Activated CD8-positive, alpha-beta memory T cell treated with anti-CD3 and anti-CD28 coated beads, Interleukin-2, amount 50 U/mL, for 1 hour (primary cell): ENCODE measurements around the gene RASAL2.

Source experiments
- DNase-seq: peaks from one replicate; pipeline ENCODE4 v3.0.0-alpha.2; 2020; ENCODE audit errors: extremely low read depth

RASAL2 gene

DNA sequence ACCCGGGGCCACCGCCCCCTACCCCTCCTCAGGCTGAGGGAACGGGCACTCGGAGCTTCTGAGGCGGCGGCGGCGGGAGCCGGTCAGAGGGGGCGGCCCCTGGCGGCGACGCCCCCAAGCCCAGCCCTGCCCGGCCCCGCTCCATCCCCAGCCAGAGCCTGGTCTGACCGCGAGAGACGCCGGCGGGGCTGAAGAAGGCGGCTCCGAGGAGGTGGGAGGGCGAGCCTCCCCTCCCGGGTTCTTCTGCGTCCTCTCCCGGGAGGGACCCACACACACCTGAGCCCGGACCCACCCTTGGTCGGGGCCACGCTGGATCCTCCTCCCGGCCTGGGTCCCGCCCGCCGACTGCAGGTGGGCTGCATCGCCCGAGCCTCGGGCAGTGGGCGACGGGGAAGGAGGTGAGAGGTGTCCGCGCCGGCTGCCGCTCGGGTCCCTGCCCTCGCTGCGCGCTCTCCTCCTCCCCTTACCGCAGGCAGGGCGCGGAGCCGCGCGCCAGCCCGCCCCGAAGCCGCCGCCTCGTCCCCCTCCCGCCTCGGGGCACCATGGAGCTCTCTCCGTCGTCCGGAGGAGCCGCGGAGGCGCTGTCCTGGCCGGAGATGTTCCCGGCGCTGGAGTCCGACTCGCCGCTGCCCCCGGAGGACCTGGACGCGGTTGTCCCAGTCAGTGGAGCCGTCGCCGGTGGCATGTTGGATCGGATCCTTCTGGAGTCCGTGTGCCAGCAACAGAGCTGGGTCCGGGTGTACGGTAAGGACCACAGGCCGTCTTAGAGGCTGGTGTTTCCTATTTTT is at the start of gene RASAL2:
Gene RASAL2, plus strand, starts transcription at position 154 of the 788 bp plus-strand sequence. Its CDS starts 389 bp downstream, at position 543.
- DNase-seq = no peak

GRCh38 chr1:178046591-178047270 is 47.2 kb upstream of the RASAL2 start:
- DNase-seq = no peak

DNA sequence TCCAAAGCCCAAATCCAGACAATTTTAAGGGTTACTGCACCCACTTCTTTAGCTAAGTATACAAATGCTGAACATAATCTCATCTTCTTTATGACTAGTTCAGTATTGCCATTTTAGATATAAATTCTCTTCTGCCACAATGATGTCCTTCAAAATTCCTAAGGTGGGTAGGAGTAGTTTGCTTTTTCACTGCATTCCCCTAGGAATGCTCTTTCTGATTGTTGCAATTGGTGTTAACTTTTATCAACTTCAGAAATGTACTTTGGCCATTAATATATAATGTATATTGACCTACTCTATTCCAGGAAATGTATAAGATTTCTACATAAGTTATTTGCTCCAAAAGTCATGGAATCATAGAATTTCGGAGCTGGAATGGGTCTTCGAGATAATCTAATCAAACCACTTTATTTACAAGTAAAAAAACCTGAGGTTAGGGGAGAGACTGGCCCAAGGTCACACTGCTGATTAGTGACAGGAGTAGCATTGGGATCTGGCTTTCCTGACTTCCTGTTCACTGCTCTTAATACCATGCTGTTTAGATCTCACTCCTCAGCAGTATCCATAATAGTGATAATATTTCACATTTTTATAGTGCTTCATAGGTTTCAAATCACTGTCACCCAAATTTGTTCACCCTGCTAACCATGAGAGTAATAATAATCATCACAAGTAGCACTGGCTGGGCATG is 46.4 kb upstream of the RASAL2 start:
- no peak for DNase-seq

DNA sequence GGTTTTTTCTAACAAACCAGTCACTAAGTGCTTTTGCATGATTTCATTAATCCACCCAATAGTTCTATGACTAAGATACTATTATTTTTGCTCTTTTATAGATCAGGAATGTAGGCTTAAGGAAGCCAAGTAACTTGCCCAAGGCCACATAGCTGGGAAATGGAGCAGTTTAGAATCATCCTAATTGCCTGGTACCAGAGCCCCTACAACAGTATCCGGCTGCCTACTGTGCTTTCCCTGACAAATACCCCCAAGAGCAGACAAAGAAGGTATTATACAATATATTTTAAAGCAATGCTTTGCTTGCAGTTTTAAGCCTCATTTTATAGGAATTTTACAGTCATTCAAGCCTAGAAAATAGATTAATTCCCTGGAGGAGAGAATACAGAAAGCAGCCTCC is 45.5 kb upstream of the RASAL2 start:
- no peak for DNase-seq

- no peak for DNase-seq
These were observed 45.0 kb upstream of the RASAL2 start for GRCh38 chr1:178048883-178049282.

GRCh38 chr1:178050084-178050483 is 43.8 kb upstream of the RASAL2 start:
- DNase-seq = no peak

- no peak for DNase-seq
These were observed 42.8 kb upstream of the RASAL2 start for GRCh38 chr1:178051071-178051470.

- no peak for DNase-seq
These were observed 41.0 kb upstream of the RASAL2 start for GRCh38 chr1:178052650-178053461.

DNA sequence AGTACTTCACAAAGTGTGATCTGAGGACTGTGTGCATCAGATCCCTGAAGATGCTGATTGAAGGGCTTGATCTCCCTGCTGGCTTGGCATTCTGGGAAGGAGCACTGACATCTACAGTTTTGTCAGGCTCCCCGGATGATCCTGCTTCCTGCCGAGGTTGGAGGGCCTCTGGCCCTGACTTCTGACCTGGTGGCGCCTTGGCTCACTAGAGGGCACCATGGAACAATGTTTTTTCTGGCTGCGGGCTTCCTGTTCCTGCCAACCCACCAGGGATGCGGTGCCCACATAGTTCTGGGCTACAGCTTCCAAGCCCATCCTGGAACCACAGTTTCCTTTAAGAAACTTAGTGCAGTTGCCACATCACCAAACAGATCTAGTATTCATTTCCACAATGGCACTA is 38.8 kb upstream of the RASAL2 start:
- DNase-seq = no peak

DNA sequence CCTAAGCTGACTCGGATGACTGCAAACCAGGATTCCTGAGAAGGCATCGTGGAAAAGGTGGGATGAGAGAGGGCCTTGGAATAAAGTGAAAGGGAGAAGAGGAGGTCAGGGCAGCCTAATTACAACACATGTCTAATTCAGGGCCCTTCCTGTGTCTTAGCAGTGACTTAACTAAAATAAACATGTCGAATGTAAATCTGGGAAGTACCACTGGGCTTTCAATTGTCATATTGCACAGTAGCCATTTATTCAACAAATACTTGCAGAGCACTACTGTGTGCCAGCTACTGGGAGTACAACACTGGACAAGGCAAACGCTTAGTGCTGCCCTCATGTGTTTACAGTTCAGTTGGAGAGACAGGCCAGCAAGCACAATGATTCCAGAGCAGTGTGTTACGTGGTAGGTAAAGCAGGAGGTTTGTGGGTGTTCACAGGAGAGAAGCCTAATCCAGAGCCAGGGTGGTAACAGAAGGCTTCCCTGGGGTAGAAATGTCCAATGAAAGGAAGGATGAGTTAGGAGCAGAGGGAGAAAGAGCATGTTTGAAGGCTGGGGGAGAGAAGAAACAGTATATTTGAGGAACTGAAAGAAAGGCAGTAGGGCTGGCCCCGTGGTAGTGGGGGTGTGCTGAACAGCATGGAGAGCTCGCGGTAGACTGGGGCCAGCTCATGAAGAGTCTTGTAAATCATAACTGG is 38.0 kb upstream of the RASAL2 start:
- DNase-seq = no peak

- no peak for DNase-seq
These were observed 36.7 kb upstream of the RASAL2 start for GRCh38 chr1:178057141-178057765.

GRCh38 chr1:178057912-178058534 is 35.9 kb upstream of the RASAL2 start:
- DNase-seq = no peak

DNA sequence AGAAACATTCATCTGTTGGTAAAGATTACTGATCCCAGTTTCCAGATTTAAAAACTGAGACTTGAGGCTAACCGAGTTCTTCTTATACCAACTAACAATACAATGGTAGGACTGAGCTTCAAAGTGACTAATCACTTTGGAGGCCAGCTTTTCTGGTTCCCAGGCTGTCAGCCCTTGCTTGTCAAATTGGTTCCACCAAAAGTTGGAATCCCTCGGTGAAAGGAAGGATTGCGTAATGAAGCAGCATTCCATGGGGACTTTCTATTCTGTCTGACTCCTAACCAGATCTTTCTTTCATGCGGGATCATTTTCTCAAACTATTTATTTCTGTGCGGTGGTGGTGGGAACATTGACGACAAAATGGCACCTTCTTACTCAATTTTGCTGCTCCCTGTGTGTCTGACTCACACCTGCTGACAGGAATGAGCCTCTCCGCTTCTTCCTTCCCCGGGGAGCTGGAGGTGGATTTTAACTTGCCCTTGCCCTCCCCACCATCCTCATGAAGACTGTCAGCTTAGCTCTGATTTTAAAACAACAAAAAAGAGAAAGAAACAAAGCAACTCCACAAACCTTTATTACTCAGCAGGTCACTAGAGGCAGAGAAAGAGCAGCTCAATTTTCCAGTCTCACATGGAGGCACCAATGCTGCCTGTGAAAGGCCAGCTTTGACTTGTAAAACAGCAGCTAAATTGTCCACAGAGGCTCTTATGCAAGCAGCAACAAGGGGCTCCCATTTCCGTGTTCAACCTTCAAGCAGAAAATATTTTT is 32.9 kb upstream of the RASAL2 start:
- DNase-seq = no peak

DNA sequence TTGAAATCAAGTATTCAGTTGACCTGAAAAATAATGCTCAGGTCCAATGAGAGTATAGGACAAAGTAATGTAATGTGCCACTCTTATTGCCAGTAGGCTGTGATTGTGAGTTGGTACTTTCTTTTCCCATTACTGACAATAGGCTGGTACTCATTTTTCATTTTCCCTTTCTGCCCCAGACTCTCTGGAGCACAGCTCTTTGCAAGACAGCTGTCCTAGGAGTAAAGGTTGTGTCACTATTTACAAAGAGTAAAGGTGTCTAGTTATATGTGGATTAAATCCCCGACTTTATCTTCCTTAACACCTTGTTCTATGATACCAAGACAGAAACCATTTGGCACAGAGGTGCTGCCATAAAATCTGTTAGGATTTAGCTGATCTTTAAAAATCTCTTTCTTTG is 32.3 kb upstream of the RASAL2 start:
- DNase-seq = no peak

- no peak for DNase-seq
These were observed 29.6 kb upstream of the RASAL2 start for GRCh38 chr1:178064191-178064821.

GRCh38 chr1:178065250-178065649 is 28.7 kb upstream of the RASAL2 start:
- DNase-seq = no peak

DNA sequence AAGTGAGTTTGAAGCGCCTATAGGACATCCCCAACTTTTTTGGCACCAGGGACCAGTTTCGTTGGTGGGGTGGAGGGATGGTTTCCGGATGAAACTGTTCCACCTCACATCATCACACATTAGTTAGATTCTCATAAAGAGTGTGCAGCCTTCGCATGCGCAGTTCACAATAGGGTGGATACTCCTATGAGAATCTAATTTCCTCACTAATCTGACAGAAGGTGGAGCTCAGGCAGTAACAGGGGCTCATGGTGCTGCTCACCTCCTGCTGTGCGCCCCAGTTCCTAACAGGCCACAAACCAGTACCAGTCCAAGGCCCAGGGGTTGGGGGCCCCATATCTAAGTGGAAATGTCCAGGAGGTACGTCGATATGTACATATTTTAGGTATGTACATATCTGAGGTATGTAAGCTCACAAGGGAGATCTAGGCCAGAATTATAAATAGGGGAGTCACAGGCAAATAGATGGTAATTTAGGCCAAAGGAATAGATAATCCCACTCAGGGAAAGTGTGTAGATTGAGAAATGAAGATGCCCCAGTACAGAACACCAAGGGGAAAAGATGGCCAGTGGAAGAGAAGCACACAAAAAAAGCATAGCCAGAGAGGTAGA is 27.5 kb upstream of the RASAL2 start:
- no peak for DNase-seq

GRCh38 chr1:178066908-178067614 is 26.8 kb upstream of the RASAL2 start:
- no peak for DNase-seq
